Left ventricle myocardium inferior (tissue), 1 donor: ENCODE data around the gene SRSF4. TPM values are rescaled to one million over a fixed set of nuclear protein-coding genes. Genes with fewer than 3 reads are reported as not detected.

ENCODE experiments used
- DNase-seq: peaks from one replicate; pipeline ENCODE4 v3.0.0-alpha.2; 2020
- H3K27ac ChIP-seq: fragments of 200-600 bp; replicated peaks from 2 replicates; pipeline ENCODE4 v1.8.0; 2021
- H3K27me3 ChIP-seq: fragments of 200-600 bp; 2 replicates; pipeline ENCODE4 v1.8.0; 2021; ENCODE audit warnings: low read depth
- H3K36me3 ChIP-seq: fragments of 200-600 bp; 2 replicates; pipeline ENCODE4 v1.8.0; 2021
- H3K4me1 ChIP-seq: fragments of 200-600 bp; 2 replicates; pipeline ENCODE4 v1.8.0; 2021
- H3K4me3 ChIP-seq: fragments of 200-600 bp; 2 replicates; pipeline ENCODE4 v1.8.0; 2021; ENCODE audit warnings: mild to moderate bottlenecking, moderate library complexity
- H3K9me3 ChIP-seq: fragments of 200-600 bp; replicated peaks from 2 replicates; pipeline ENCODE4 v1.8.0; 2021
- intact Hi-C: fragments of 100-400 bp; cut with micrococcal nuclease; formaldehyde crosslinking; loops from one replicate; pipeline ENCODE4 v1.11.0; 2022
- total RNA-seq: library from RNA; stranded (reverse); fragmentation: NEBNext Ultra II Directional; extraction: Animal tissue kit (Norgen Biotek cat#: 25700); gene quantifications from one replicate; pipeline ENCODE4 v1.2.1, GENCODE V29; 2021
- TF ChIP-seq, protein P1 (sequence below): fragments of 200-600 bp; IDR thresholded peaks from 2 replicates; pipeline ENCODE4 v1.8.0; 2021; ENCODE audit warnings: antibody characterized with exemption, mild to moderate bottlenecking, borderline replicate concordance
- donor health status: DM: no; HTN: yes; CAD: no; lungs with severe emphysema.

The SRSF4 gene
- total RNA-seq, 1 donor from 2014 or later = 51.1 TPM

DNA sequence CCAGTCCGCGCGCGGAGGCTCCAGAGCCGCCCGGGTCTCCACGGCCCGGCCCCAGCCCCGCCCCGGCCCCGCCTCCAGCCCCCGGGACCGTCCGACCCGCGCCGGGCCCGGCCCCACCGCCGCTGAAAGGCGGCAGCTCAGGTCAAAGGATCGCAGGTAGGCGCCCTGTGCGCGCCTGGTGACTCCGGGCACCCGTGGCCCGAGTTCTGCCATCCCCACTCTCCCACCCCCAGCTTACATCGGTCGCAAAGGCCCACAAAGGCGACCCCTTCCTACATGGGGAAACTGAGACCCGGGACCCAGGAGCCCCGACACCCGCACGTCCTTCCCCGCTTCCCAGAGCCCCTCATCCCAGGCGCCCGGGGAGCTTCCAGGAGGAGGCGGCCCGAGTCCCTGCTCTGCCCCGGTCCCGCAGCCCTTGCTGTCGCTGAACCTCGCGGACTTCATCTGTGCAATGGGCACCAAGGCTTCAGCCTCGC, 57.8 kb downstream of the SRSF4 start, which contains the start of gene TMEM200B:
Gene TMEM200B (minus strand): TSS at position 17 of the 479 bp plus-strand sequence. CDS start 2,075 bp downstream, outside the sequence.
- no peaks in the 10 kb centered on the region for H3K36me3 ChIP-seq
- TF ChIP-seq, protein P1, sequence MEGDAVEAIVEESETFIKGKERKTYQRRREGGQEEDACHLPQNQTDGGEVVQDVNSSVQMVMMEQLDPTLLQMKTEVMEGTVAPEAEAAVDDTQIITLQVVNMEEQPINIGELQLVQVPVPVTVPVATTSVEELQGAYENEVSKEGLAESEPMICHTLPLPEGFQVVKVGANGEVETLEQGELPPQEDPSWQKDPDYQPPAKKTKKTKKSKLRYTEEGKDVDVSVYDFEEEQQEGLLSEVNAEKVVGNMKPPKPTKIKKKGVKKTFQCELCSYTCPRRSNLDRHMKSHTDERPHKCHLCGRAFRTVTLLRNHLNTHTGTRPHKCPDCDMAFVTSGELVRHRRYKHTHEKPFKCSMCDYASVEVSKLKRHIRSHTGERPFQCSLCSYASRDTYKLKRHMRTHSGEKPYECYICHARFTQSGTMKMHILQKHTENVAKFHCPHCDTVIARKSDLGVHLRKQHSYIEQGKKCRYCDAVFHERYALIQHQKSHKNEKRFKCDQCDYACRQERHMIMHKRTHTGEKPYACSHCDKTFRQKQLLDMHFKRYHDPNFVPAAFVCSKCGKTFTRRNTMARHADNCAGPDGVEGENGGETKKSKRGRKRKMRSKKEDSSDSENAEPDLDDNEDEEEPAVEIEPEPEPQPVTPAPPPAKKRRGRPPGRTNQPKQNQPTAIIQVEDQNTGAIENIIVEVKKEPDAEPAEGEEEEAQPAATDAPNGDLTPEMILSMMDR = no peak
- peaks cover 43% of the 10 kb centered on the region for H3K4me1 ChIP-seq
- H3K27ac ChIP-seq = peak within 1 kb of the TSS; percentile 96
- peaks cover 41% of the 10 kb centered on the region for H3K27me3 ChIP-seq
- intact Hi-C loops = no loop called here
- peak; percentile 19 for DNase-seq
- H3K4me3 ChIP-seq = peak within 1 kb of the TSS; percentile 86
- no peaks in the 10 kb centered on the region for H3K9me3 ChIP-seq

DNA sequence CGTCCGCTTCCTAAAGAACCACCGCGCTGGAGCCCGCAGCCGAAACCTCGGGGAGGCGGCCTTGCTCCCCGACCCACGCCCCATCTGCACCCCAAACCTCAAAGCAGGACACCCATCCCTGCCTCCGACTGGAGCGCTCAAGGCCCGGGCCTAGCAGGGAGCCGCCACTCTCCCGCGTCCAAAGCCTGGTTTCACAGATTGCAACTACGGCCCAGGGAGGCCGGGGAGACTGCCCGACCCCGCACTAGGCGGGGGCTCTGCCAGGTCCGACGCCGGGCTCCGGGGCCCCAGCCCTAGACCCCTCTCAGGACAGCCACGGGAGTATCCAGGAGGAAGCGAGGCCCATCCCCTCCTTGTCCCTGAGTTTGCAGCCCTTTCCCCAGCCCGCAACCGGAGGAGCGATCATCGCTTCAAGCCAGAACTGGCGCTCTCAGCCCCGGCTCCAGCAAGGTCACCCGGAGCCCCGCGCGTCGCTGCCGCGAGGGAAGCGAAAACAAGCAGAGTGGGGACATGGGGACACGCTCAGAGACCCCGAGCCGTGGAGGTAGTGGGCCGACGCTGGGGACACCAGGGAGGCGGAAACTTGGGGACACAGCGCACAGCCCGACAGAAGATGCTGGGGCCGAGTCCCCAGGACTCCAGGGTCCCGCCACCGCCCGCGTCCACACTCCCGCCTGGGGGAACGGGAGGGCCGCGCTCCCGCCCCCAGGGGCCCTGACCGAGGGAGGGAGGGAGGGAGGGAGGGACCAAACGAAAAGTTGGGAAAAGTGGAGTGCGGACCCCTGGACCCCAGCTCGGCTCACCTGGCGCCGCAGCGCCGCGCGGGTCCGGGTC, 58.4 kb downstream of the SRSF4 start:
- Histone ChIP-seq H3K9me3 (no peaks in the 10 kb centered on the region), H3K4me1 (peaks cover 43% of the 10 kb centered on the region), H3K36me3 (no peaks in the 10 kb centered on the region), H3K27me3 (peaks cover 41% of the 10 kb centered on the region), H3K4me3 (peak overlapping the region; percentile 86), H3K27ac (peak overlapping the region; percentile 96)
- intact Hi-C loops = no loop called here
- TF ChIP-seq, protein P1 = no peak
- DNase-seq = peak; percentile 19

DNA sequence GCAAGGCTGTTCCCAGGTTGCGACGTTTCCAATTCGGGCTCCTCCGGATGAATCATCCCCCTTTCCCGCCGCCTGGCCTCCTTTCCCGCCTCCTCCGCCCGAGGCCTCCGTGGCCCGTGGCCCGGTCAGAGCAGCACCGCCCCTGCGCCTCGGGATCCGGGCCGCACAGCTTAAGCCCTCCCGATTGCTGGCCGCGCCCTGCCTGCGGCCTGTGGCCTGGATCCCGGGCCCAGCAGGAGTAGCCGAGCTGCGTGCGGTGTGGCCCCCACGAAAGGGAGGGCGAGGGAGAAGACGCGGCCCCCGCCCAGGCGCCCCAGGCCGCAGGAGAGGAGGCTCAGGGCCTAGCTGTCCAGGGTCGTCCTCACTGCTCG, 59.0 kb downstream of the SRSF4 start:
- peak overlapping the region; percentile 86 for H3K4me3 ChIP-seq
- TF ChIP-seq, protein P1 = no peak
- peak overlapping the region; percentile 96 for H3K27ac ChIP-seq
- DNase-seq = peak; percentile 69
- no peaks in the 10 kb centered on the region for H3K36me3 ChIP-seq
- H3K27me3 ChIP-seq = peaks cover 41% of the 10 kb centered on the region
- peaks cover 43% of the 10 kb centered on the region for H3K4me1 ChIP-seq
- intact Hi-C loops = no loop called here
- H3K9me3 ChIP-seq = no peaks in the 10 kb centered on the region

DNA sequence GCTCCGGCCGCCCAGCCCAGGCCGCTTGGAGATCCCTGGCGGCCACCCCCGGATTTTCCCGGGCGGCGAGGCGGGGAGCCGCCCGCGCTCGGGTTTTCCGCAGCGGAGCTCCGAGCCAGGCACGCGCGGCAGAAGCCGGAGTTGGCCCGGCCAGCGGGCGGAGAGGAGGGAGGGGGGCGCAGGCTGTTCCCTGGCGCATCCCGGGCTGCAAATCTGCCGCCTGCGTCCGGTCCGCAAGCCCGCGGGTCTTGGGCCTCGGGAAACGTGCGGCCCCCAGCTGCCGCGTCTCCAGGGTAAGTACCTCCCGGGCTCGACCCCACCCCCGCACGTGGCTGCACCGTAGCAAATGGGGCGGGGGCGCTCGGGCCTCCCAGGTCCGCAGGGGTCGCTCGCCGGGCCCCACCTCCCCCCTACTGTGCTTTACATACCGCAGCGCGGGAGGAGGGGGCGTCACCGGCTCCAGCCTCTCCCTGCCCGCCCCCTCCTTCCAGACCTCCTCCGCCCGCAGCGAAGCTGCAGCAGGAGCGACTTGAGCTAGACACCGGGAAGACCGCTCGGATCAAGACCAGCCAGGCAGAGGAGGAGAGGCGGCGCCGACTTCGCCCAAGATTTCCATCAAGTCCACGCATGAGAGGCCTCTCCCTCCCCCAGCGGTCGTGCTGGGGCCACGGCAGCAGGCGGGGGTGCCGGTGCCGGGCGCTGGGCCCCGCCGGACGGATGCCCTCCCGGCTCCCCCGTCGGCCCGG, 59.6 kb downstream of the SRSF4 start:
- TF ChIP-seq, protein P1 = no peak
- H3K9me3 ChIP-seq = no peaks in the 10 kb centered on the region
- H3K36me3 ChIP-seq = no peaks in the 10 kb centered on the region
- H3K27ac ChIP-seq = peak overlapping the region; percentile 96
- DNase-seq = peak; percentile 37
- peaks cover 41% of the 10 kb centered on the region for H3K27me3 ChIP-seq
- intact Hi-C loops = no loop called here
- H3K4me1 ChIP-seq = peaks cover 43% of the 10 kb centered on the region
- H3K4me3 ChIP-seq = peak overlapping the region; percentile 86

DNA sequence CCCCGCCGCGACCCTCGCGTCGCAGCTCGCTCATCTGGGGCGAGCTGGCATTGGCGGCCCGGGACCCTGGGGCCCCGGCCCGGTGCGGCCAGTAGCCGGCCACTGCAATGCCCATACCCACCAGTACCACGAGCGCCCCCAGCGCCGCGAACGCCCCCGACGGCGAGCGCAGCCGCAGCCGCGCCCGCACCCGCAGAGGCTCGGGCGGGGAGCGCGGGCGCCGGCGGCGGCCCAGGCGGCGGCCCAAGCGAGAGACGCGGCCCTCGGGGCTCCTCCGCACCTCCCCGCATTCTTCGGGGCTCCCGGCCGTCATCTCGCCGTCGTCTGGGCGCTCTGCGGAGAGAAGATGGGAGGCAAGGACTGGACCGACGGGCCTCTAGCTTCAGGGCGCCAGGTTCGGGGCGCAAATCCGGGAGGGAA, 60.2 kb downstream of the SRSF4 start:
- TF ChIP-seq, protein P1 = peak; percentile 6
- H3K27me3 ChIP-seq = peaks cover 41% of the 10 kb centered on the region
- intact Hi-C loops = no loop called here
- H3K4me1 ChIP-seq = peaks cover 43% of the 10 kb centered on the region
- peak overlapping the region; percentile 96 for H3K27ac ChIP-seq
- peak overlapping the region; percentile 86 for H3K4me3 ChIP-seq
- H3K9me3 ChIP-seq = no peaks in the 10 kb centered on the region
- H3K36me3 ChIP-seq = no peaks in the 10 kb centered on the region
- no peak for DNase-seq
